LHCN-M2 (cell line): Measurements from ENCODE around the gene OR7D2. TPM values are rescaled to one million over a fixed set of nuclear protein-coding genes. Genes with fewer than 3 reads are reported as not detected.

Experiments
- DNase-seq: peaks from one replicate; pipeline ENCODE4 v3.0.0-alpha.2; 2012; ENCODE audit warnings: low read depth
- total RNA-seq: library from RNA; depleted of rRNA; stranded (reverse); fragments of >200 nt; gene quantifications from 2 replicates; pipeline ENCODE4 v1.2.3, GENCODE V29; 2014; rRNA removed

Gene OR7D2
- total RNA-seq, 1 experiment from 2014 or later, result 0.17 TPM

DNA sequence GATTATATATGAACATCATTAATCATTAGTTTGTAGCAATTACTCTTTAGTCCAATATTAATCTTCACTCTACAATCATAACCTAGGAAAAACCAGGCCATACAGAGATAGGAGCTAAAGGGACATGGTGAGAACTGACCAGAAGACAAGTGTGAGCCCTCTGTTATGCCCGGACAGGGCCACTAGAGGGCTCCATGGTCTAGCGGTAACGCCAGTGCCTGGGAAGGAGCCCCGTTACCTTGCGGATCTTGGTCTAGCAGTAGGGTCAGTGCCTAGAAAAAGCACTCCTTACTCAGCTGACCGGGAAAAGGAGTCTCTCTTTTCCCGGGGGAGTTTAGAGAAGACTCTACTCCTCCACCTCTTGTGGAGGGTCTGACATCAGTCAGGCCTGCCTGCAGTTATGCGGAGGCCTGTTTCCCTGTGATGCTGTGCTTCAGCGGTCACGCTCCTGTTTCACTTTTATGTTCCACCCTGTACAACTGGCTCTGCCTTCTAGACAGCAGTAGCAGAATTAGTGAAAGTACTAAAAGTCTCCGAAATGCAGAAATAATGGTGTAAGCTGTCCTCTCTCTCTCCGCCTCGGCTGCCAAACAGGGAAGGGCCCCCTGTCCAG lies 26.8 kb downstream of the OR7D2 start:
- peak; percentile 56 for DNase-seq

- no peak for DNase-seq
Measured at GRCh38 chr19:9219489-9219888, 40.7 kb downstream of the OR7D2 start, which contains the start of gene OR7D4. OR7D4 (minus strand) TSS chr19:9219589; CDS start chr19:9214837, 4,752 bp downstream.

Other genes with a start within 250 kb of the OR7D2 start
- gene MUC16, start 168.6 kb upstream of the OR7D2 start, total RNA-seq, result not detected in 2 replicates
- gene OR1M1, start 91.9 kb upstream of the OR7D2 start, total RNA-seq, result not detected in 2 replicates
- not detected in 2 replicates for gene OR7G2, start 71.5 kb upstream of the OR7D2 start, total RNA-seq
- gene OR7G1, start 63.2 kb upstream of the OR7D2 start, total RNA-seq, result not detected in 2 replicates
- gene OR7G3, start 52.0 kb upstream of the OR7D2 start, total RNA-seq, result not detected in 2 replicates
- 22.8 and 23.8 TPM in 2 replicates for gene ZNF317, start 38.6 kb upstream of the OR7D2 start, total RNA-seq
- gene OR7D4, start 40.6 kb downstream of the OR7D2 start, total RNA-seq, result not detected in 2 replicates
- gene OR7E24, start 72.0 kb downstream of the OR7D2 start, total RNA-seq, result not detected in 2 replicates
- gene ZNF699, start 130.9 kb downstream of the OR7D2 start, total RNA-seq, result 13.9 and 34.0 TPM in 2 replicates
- gene ZNF559, start 145.2 kb downstream of the OR7D2 start, total RNA-seq, result 6.2 and 8.0 TPM in 2 replicates
- 1.3 and 2.2 TPM in 2 replicates for gene ZNF177, start 184.0 kb downstream of the OR7D2 start, total RNA-seq